H1 (cell line): Measurements from ENCODE around the gene UPK3B. TPM values are rescaled to one million over a fixed set of nuclear protein-coding genes. Genes with fewer than 3 reads are reported as not detected.
"Not testable (repeated sequence)": the region's sequence is repeated elsewhere in the genome, so short reads cannot be mapped to it uniquely, and the experiment has no call there.

ENCODE experiments used
- CTCF ChIA-PET: fragments of 300-600 bp; sonication (Branson Sonifier 250); formaldehyde crosslinking; loops from one replicate; lab custom pipeline; 2021; ENCODE audit not compliant: partially characterized antibody; lab: Charles Lee
- POLR2A ChIA-PET: fragments of 300-600 bp; sonication (Branson Sonifier 250); formaldehyde crosslinking; loops from one replicate; lab custom pipeline; 2021; ENCODE audit warnings: inconsistent platforms; ENCODE audit not compliant: partially characterized antibody; lab: Charles Lee
- DNase-seq, 2 experiments: peaks; one replicate each; pipeline versions ENCODE4 v3.0.0 to v3.0.0-alpha.2; 2010 to 2022; ENCODE audit warnings: low spot score in 2 of 2, low read depth in 1 of 2, mixed read lengths in 1 of 2
- FAIRE-seq: peaks from 2 replicates; lab custom pipeline; 2011; peaks lifted over from hg19 to GRCh38; lab: Jason Lieb, UNC
- H2AFZ ChIP-seq: 2 replicates; pipeline ENCODE4 v1.8.1; 2012; ENCODE audit warnings: low read length, inconsistent platforms
- H2AK5ac ChIP-seq: 2 replicates; pipeline ENCODE4 v1.6.1; 2013; ENCODE audit warnings: low read depth, low read length
- H2BK120ac ChIP-seq: replicated peaks from 2 replicates; pipeline ENCODE3; 2013; ENCODE audit warnings: low read depth, low read length, inconsistent platforms
- H2BK12ac ChIP-seq: 2 replicates; pipeline ENCODE4 v1.6.1; 2013; ENCODE audit warnings: low read depth, low read length
- H2BK15ac ChIP-seq: 2 replicates; pipeline ENCODE4 v1.6.1; 2013; ENCODE audit warnings: low read length
- H2BK20ac ChIP-seq: 2 replicates; pipeline ENCODE4 v1.6.1; 2013; ENCODE audit warnings: low read length
- H2BK5ac ChIP-seq: 2 replicates; pipeline ENCODE4 v1.6.1; 2013; ENCODE audit warnings: low read depth, low read length
- H3K14ac ChIP-seq: 2 replicates; pipeline ENCODE4 v1.6.1; 2013; ENCODE audit warnings: inconsistent platforms; ENCODE audit not compliant: insufficient read length
- H3K18ac ChIP-seq: 2 replicates; pipeline ENCODE4 v1.6.1; 2013; ENCODE audit warnings: low read length; ENCODE audit errors: extremely low read depth
- H3K23ac ChIP-seq: 2 replicates; pipeline ENCODE4 v1.6.1; 2013; ENCODE audit warnings: inconsistent platforms; ENCODE audit not compliant: insufficient read length
- H3K23me2 ChIP-seq: 2 replicates; pipeline ENCODE4 v1.6.1; 2013; ENCODE audit warnings: low read depth, low read length
- H3K27ac ChIP-seq: 2 replicates; pipeline ENCODE4 v1.6.1; 2011; ENCODE audit warnings: low read depth, low read length, inconsistent platforms
- H3K27me3 ChIP-seq, 4 experiments: replicated peaks in 1 of 4; 1 replicate in 1 of 4; 2 replicates in 3 of 4; pipeline versions ENCODE4 v1.6.1 to v1.8.1; 2011 to 2013; ENCODE audit warnings: low read length in 3 of 4, mild to moderate bottlenecking in 3 of 4, inconsistent platforms in 2 of 4, mixed read lengths in 2 of 4, moderate library complexity in 1 of 4; ENCODE audit not compliant: control insufficient read depth in 3 of 4, insufficient read depth in 3 of 4; ENCODE audit errors: extremely low read depth in 1 of 4
- H3K36me3 ChIP-seq, 4 experiments: 2 replicates each; pipeline versions ENCODE4 v1.6.1 to v1.8.1; 2011 to 2013; ENCODE audit warnings: mild to moderate bottlenecking in 4 of 4, low read length in 3 of 4, moderate library complexity in 2 of 4, control low read depth in 1 of 4, inconsistent platforms in 1 of 4; ENCODE audit not compliant: insufficient read depth in 4 of 4, control insufficient read depth in 2 of 4
- H3K4ac ChIP-seq: replicated peaks from 2 replicates; pipeline ENCODE3; 2013; ENCODE audit warnings: low read length, low read depth, mixed read lengths, inconsistent platforms; ENCODE audit not compliant: insufficient read length
- H3K4me1 ChIP-seq, 4 experiments: replicated peaks in 1 of 4; 1 replicate in 1 of 4; 2 replicates in 3 of 4; pipeline versions ENCODE4 v1.6.1 to v1.8.1; 2011 to 2013; ENCODE audit warnings: low read length in 3 of 4, inconsistent platforms in 2 of 4, mixed read lengths in 1 of 4; ENCODE audit not compliant: insufficient read depth in 4 of 4, control insufficient read depth in 3 of 4
- H3K4me2 ChIP-seq, 2 experiments: 2 replicates each; pipeline versions ENCODE4 v1.6.1 to v1.8.1; 2011 to 2013; ENCODE audit warnings: low read depth in 2 of 2, low read length in 2 of 2, control low read depth in 1 of 2, inconsistent platforms in 1 of 2, mild to moderate bottlenecking in 1 of 2; ENCODE audit not compliant: insufficient read depth in 1 of 2
- H3K4me3 ChIP-seq, 4 experiments: fragments of 200-600, 300-600 bp in 1 of 4; sonication (generic), shearing (Covaris generic), sonication (Bioruptor Twin) in 1 of 4; 2 replicates each; pipeline versions ENCODE4 v1.5.1 to v1.8.1; 2011 to 2016; ENCODE audit warnings: low read length in 4 of 4, low read depth in 3 of 4, control low read depth in 2 of 4, inconsistent platforms in 2 of 4, mild to moderate bottlenecking in 2 of 4, mixed read lengths in 1 of 4, moderate library complexity in 1 of 4; ENCODE audit not compliant: insufficient read depth in 2 of 4; ENCODE audit errors: extremely low read depth in 1 of 4
- H3K56ac ChIP-seq: replicated peaks from 2 replicates; pipeline ENCODE3; 2013; ENCODE audit warnings: low read depth, mild to moderate bottlenecking, mixed read lengths, low read length, inconsistent platforms; ENCODE audit not compliant: insufficient read length
- H3K79me1 ChIP-seq: 2 replicates; pipeline ENCODE4 v1.6.1; 2013; ENCODE audit warnings: low read depth, low read length, control low read depth
- H3K79me2 ChIP-seq, 2 experiments: 2 replicates each; pipeline versions ENCODE4 v1.6.1 to v1.8.1; 2012 to 2013; ENCODE audit warnings: low read length in 2 of 2, mild to moderate bottlenecking in 2 of 2, inconsistent platforms in 1 of 2; ENCODE audit not compliant: insufficient read depth in 2 of 2, control insufficient read depth in 1 of 2
- H3K9ac ChIP-seq, 4 experiments: replicated peaks in 1 of 4; 1 replicate in 1 of 4; 2 replicates in 3 of 4; pipeline versions ENCODE4 v1.6.1 to v1.8.1; 2011 to 2013; ENCODE audit warnings: low read depth in 3 of 4, low read length in 3 of 4, control low read depth in 2 of 4, mild to moderate bottlenecking in 2 of 4, moderate library complexity in 2 of 4, inconsistent platforms in 1 of 4; ENCODE audit errors: extremely low read depth in 1 of 4
- H3K9me3 ChIP-seq, 2 experiments: 2 replicates each; pipeline versions ENCODE4 v1.6.1 to v1.8.1; 2012 to 2013; ENCODE audit warnings: mild to moderate bottlenecking in 2 of 2, moderate library complexity in 2 of 2, control low read depth in 1 of 2, inconsistent platforms in 1 of 2, low read depth in 1 of 2, low read length in 1 of 2, mixed read lengths in 1 of 2; ENCODE audit not compliant: insufficient read depth in 2 of 2
- H4K20me1 ChIP-seq, 2 experiments: replicated peaks in 1 of 2; 2 replicates each; pipeline versions ENCODE3 to v1.8.1; 2011 to 2013; ENCODE audit warnings: inconsistent platforms in 2 of 2, low read length in 2 of 2, mild to moderate bottlenecking in 1 of 2; ENCODE audit not compliant: insufficient read depth in 2 of 2, control insufficient read depth in 1 of 2
- H4K5ac ChIP-seq: 2 replicates; pipeline ENCODE4 v1.6.1; 2013; ENCODE audit warnings: low read length, low read depth, mixed read lengths, inconsistent platforms; ENCODE audit not compliant: insufficient read length
- H4K8ac ChIP-seq: 2 replicates; pipeline ENCODE4 v1.8.0; 2013; ENCODE audit warnings: mild to moderate bottlenecking, moderate library complexity, low read length, inconsistent platforms; ENCODE audit not compliant: insufficient read depth; ENCODE audit errors: extremely low read depth
- H4K91ac ChIP-seq: replicated peaks from 2 replicates; pipeline ENCODE3; 2013; ENCODE audit warnings: low read length, mixed read lengths, inconsistent platforms; ENCODE audit not compliant: insufficient read length
- WGBS, 2 experiments: shearing (Covaris generic) in 1 of 2; methylation state at CpG; one replicate each; pipeline versions ENCODE4 v1.1.6 to v1.1.7; 2013 to 2015; ENCODE audit warnings: low lambda C conversion rate in 2 of 2, mixed read lengths in 2 of 2, inconsistent platforms in 1 of 2, low coverage in 1 of 2, missing lambda C conversion rate in 1 of 2; ENCODE audit not compliant: insufficient replicate concordance in 2 of 2, insufficient coverage in 1 of 2, insufficient read length in 1 of 2; ENCODE audit errors: extremely low coverage in 1 of 2, missing lambda C conversion rate in 1 of 2; 5-methylcytosine and 5-hydroxymethylcytosine counted together
- polyA plus RNA-seq, 7 experiments: library from polyadenylated mRNA; depleted of rRNA in 3 of 7; stranded (reverse) in 5 of 7; unstranded in 2 of 7; fragments of >200 nt in 5 of 7; fragments of 200-250 nt in 2 of 7; gene quantifications; 1 replicate in 5 of 7; 2 replicates in 1 of 7; 4 replicates in 1 of 7; pipeline versions ENCODE4 v1.2.1 to v1.2.3, GENCODE V29; 2011 to 2013; ENCODE audit warnings: missing spikeins in 2 of 7, mixed read lengths in 2 of 7
- total RNA-seq: library from RNA; stranded (reverse); fragmentation: NEBNext Ultra II Directional; extraction: Animal tissue kit (Norgen Biotek cat#: 25700); gene quantifications from 2 replicates; pipeline ENCODE4 v1.2.1, GENCODE V29; 2021

The UPK3B gene
- total and polyA plus RNA-seq, 2 of the 8 experiments (the other 6 are each of a cell fraction or from before 2014, with no cell fraction given): 5.9 to 20.6 TPM

DNA sequence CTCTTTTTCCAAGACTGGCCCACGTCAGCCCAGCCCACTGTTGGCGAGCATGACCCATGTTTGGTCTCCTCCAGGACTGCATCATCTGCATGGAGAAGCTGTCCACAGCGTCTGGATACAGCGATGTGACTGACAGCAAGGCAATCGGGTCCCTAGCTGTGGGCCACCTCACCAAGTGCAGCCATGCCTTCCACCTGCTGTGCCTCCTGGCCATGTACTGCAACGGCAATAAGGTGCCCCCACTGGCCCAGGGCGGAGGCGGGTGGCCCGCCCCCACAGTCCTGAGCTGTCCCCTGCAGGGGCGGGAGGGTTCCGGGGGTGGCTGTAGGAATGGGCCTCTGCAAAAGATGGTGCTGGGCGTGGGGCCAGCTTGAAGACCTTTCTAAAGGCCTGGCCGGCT, 8.1 kb upstream of the UPK3B start:
- H3K14ac ChIP-seq, H3K4me2 ChIP-seq, H4K5ac ChIP-seq, H3K9ac ChIP-seq, H2AK5ac ChIP-seq, H3K18ac ChIP-seq, H4K8ac ChIP-seq, H3K9me3 ChIP-seq, H2BK12ac ChIP-seq, H3K56ac ChIP-seq, H3K23me2 ChIP-seq, H4K91ac ChIP-seq, H3K27me3 ChIP-seq, H3K4me1 ChIP-seq, FAIRE-seq, H3K4ac ChIP-seq, H2BK15ac ChIP-seq, H3K27ac ChIP-seq, H3K36me3 ChIP-seq, H2BK20ac ChIP-seq, H3K4me3 ChIP-seq, H4K20me1 ChIP-seq, CTCF ChIA-PET, H3K79me1 ChIP-seq, H2AFZ ChIP-seq, DNase-seq, H3K23ac ChIP-seq, POLR2A ChIA-PET, H3K79me2 ChIP-seq, H2BK5ac ChIP-seq, H2BK120ac ChIP-seq: not testable (repeated sequence)
- 93% methylated on average over 9 of the region's 13 CpGs; no CpG with 5 or more reads in 1 of the 2 experiments for WGBS, 2 experiments

DNA sequence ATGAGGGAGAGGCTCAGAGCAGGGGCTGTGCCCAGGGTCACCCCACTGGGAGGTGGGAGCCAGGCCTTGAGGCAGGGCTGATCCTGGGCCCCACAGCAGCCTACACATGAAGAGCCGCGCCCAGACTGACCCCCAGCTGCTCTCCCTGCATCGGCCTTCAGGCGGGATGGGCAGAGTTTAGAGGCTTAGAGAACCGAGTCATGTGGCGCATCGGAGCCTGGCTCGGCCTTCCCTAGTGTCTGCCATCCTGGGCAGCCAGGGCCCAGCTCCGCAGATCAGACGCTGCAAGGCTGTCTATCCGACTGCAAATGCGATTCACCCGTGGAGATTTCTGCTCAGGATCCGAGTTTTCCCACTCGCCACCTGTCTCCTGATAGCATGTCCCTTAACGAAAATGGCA, 7.5 kb upstream of the UPK3B start:
- H3K79me1 ChIP-seq, H4K20me1 ChIP-seq, FAIRE-seq, H4K8ac ChIP-seq, H3K18ac ChIP-seq, H2BK15ac ChIP-seq, H3K23me2 ChIP-seq, H3K23ac ChIP-seq, H3K27ac ChIP-seq, CTCF ChIA-PET, H3K79me2 ChIP-seq, H2AFZ ChIP-seq, H3K56ac ChIP-seq, H3K4me3 ChIP-seq, H2AK5ac ChIP-seq, H3K14ac ChIP-seq, H3K27me3 ChIP-seq, H3K4me1 ChIP-seq, H3K9me3 ChIP-seq, H3K9ac ChIP-seq, H4K5ac ChIP-seq, H3K36me3 ChIP-seq, DNase-seq, H2BK120ac ChIP-seq, H4K91ac ChIP-seq, H3K4ac ChIP-seq, H2BK12ac ChIP-seq, H3K4me2 ChIP-seq, POLR2A ChIA-PET, H2BK5ac ChIP-seq, H2BK20ac ChIP-seq: not testable (repeated sequence)
- WGBS, 2 experiments: 93% methylated on average over 8 of the region's 16 CpGs; no CpG with 5 or more reads in 1 of the 2 experiments
